HepG2 (cell line): ENCODE data around the gene PSMB9. TPM values are rescaled to one million over a fixed set of nuclear protein-coding genes. Genes with fewer than 3 reads are reported as not detected.

Experiments used
- ATAC-seq: fragments of 200-7000 bp; cut with Tn5 transposase; 3 replicates; pipeline ENCODE4 v1.9.1; 2020; ENCODE audit warnings: mild to moderate bottlenecking, moderate library complexity
- BruUV-seq: library from RNA; stranded (reverse); fragments of 400-500 nt; replicated peaks from 2 replicates; lab custom pipeline; 2021; lab: Mats Ljungman, UMichigan
- CTCF ChIA-PET: fragments of 300-600 bp; formaldehyde crosslinking; extraction: SDS; loops from one replicate; lab custom pipeline; 2021; ENCODE audit warnings: low total read pairs, inconsistent platforms, low intra/inter-chr PET ratio; lab: Yijun Ruan, JAX
- POLR2A ChIA-PET: fragments of 350-600 bp; sonication (Branson Sonifier 250); formaldehyde crosslinking; loops from one replicate; lab custom pipeline; 2020; ENCODE audit warnings: antibody characterized with exemption, inconsistent platforms; lab: Yijun Ruan, JAX
- DNase-seq: peaks from one replicate; pipeline ENCODE4 v3.0.0-alpha.2; 2015; ENCODE audit warnings: low spot score
- FAIRE-seq: peaks from 3 replicates; lab custom pipeline; 2011; peaks lifted over from hg19 to GRCh38; lab: Jason Lieb, UNC
- H2AFZ ChIP-seq: one replicate; pipeline ENCODE4 v1.6.1; 2011; ENCODE audit warnings: low read length, inconsistent platforms
- H3K27ac ChIP-seq: fragments of 300-600 bp; 3 replicates; pipeline ENCODE4 v1.8.0; 2011; ENCODE audit warnings: mixed run types, mild to moderate bottlenecking, mixed read lengths, low read length, inconsistent platforms; ENCODE audit not compliant: insufficient read depth; ENCODE audit errors: extremely low read length
- H3K27me3 ChIP-seq, 2 experiments: fragments of 200-600 bp in 1 of 2; 2 replicates in 1 of 2; 3 replicates in 1 of 2; pipeline versions ENCODE4 v1.6.0 to v1.8.0; 2011; ENCODE audit warnings: low read length in 2 of 2, mild to moderate bottlenecking in 2 of 2, moderate library complexity in 2 of 2, inconsistent platforms in 1 of 2; ENCODE audit not compliant: insufficient read depth in 2 of 2, control insufficient read depth in 1 of 2
- H3K36me3 ChIP-seq, 2 experiments: fragments of 200-600 bp in 1 of 2; replicated peaks in 1 of 2; 2 replicates in 1 of 2; 3 replicates in 1 of 2; pipeline versions ENCODE4 v1.5.1 to v1.8.0; 2011; ENCODE audit warnings: low read length in 2 of 2, inconsistent platforms in 1 of 2; ENCODE audit not compliant: insufficient read depth in 2 of 2, control insufficient read depth in 1 of 2
- H3K4me1 ChIP-seq: 2 replicates; pipeline ENCODE4 v1.5.1; 2012; ENCODE audit warnings: low read length, inconsistent platforms; ENCODE audit not compliant: insufficient read depth
- H3K4me2 ChIP-seq: 2 replicates; pipeline ENCODE4 v1.6.0; 2011; ENCODE audit warnings: low read depth, low read length, inconsistent platforms
- H3K4me3 ChIP-seq, 3 experiments: fragments of 200-600 bp in 1 of 3; sonication (generic), shearing (Covaris generic) in 1 of 3; replicated peaks in 1 of 3; 2 replicates each; pipeline ENCODE4 v1.5.1; 2011 to 2016; ENCODE audit warnings: low read length in 3 of 3, inconsistent platforms in 2 of 3, low read depth in 2 of 3, mild to moderate bottlenecking in 2 of 3, control low read depth in 1 of 3, mixed read lengths in 1 of 3; ENCODE audit not compliant: insufficient read depth in 1 of 3
- H3K79me2 ChIP-seq: one replicate; pipeline ENCODE4 v1.6.1; 2011; ENCODE audit warnings: low read length, inconsistent platforms; ENCODE audit not compliant: insufficient read depth
- H3K9ac ChIP-seq: 2 replicates; pipeline ENCODE4 v1.6.0; 2011; ENCODE audit warnings: mild to moderate bottlenecking, low read depth, low read length, inconsistent platforms; ENCODE audit not compliant: insufficient read depth
- H3K9me3 ChIP-seq: 2 replicates; pipeline ENCODE4 v1.5.1; 2012; ENCODE audit warnings: mild to moderate bottlenecking, low read length
- H4K20me1 ChIP-seq: 2 replicates; pipeline ENCODE4 v1.6.0; 2011; ENCODE audit warnings: inconsistent platforms, mild to moderate bottlenecking, low read length, moderate library complexity; ENCODE audit not compliant: insufficient read depth
- HDAC1 ChIP-seq: sonication (generic); formaldehyde crosslinking; IDR thresholded peaks from 2 replicates; pipeline ENCODE4 v1.5.1; 2020; ENCODE audit warnings: mild to moderate bottlenecking, missing genetic modification reagents
- HDAC6 ChIP-seq: fragments of 200-600 bp; sonication (generic); IDR thresholded peaks from 2 replicates; pipeline ENCODE4 v1.7.0; 2017; ENCODE audit warnings: mild to moderate bottlenecking, antibody characterized with exemption, low read length, low read depth
- TFDP2 ChIP-seq: sonication (generic); formaldehyde crosslinking; IDR thresholded peaks from 2 replicates; pipeline ENCODE4 v1.4.0; 2020; ENCODE audit warnings: missing genetic modification reagents
- ZMYM3 ChIP-seq: sonication (generic); formaldehyde crosslinking; IDR thresholded peaks from 2 replicates; pipeline ENCODE4 v1.5.1; 2020; ENCODE audit warnings: mild to moderate bottlenecking, missing genetic modification reagents
- WGBS: methylation state at CpG from one replicate; pipeline ENCODE4 v1.1.6; 2017; ENCODE audit warnings: low lambda C conversion rate; 5-methylcytosine and 5-hydroxymethylcytosine counted together
- in situ Hi-C: cut with HindIII; loops from 2 replicates; pipeline ENCODE4 v1.10.0; 2017; ENCODE audit warnings: low pct_unique_long_range_greater_than_20kb; ENCODE audit not compliant: extremely low pct_ligation_motif_present
- intact Hi-C: fragments of 100-400 bp; cut with micrococcal nuclease; formaldehyde crosslinking; loops from one replicate; pipeline ENCODE4 v1.10.0; 2022; ENCODE audit not compliant: unreplicated experiment
- polyA plus RNA-seq, 8 experiments: library from polyadenylated mRNA; depleted of rRNA in 3 of 8; stranded (reverse) in 7 of 8; unstranded in 1 of 8; fragments of >200 nt; fragmentation: Illumina TruSeq in 4 of 8; extraction: Trizol in 4 of 8; gene quantifications; 2 replicates each; pipeline versions ENCODE4 v1.2.1 to v1.2.3, GENCODE V29; 2011 to 2016; ENCODE audit warnings: low read depth in 4 of 8, missing spikeins in 1 of 8, mixed read lengths in 1 of 8; ENCODE audit not compliant: insufficient read depth in 1 of 8
- total RNA-seq, 5 experiments: library from RNA; depleted of rRNA; stranded (reverse); fragments of >200 nt; fragmentation: Illumina TruSeq; extraction: Trizol; gene quantifications; 2 replicates each; pipeline ENCODE4 v1.2.3, GENCODE V29; 2016; ENCODE audit warnings: low read depth in 1 of 5
- TF ChIP-seq, protein P1 (sequence below): sonication (generic); formaldehyde crosslinking; IDR thresholded peaks from 2 replicates; pipeline ENCODE4 v1.4.0; 2020; ENCODE audit warnings: low read depth, mild to moderate bottlenecking, missing genetic modification reagents

The PSMB9 gene
- total and polyA plus RNA-seq, 2 of the 13 experiments (the other 11 are each of a cell fraction or from before 2014, with no cell fraction given): 15.6 to 16.0 TPM

DNA sequence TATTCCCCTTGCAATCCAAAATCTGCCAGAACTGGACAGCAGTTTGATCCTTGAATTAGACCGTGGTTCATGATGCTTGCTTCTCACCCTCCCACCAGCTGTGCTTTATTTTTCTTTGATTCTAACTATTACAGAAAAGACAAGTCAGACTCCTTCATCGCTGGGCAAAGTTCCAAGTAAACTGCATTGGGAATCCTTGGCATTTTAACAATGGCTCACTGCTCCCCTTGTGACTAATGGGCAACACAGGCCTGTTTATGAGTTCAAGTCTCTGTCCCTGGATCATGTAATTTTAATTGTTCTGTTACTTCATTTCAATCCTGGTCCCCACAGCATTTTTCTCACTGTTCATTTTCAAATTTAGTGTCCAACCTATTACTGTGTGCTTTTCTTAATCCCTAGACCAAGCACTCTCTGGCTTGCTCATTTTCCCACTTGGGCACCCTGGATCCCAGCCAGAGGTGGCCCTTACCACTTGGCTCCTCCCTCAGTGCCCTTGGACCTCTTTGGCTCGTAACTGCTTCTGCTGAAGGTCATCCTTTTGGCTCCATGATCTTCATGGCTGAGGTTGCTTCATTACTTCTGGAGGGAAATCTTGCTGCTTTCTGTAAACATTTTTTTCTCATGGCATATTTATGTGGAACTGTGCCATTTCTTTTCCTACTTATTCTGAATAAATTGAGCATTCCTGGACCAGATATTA is 32.8 kb downstream of the PSMB9 start:
- WGBS: 2% methylated on average over 3 of the region's 3 CpGs
- in situ Hi-C loops: loop anchor here (5.0 kb wide), 1 partner anchor 60 kb away; no protein-coding TSS in a partner anchor
- no TSS peak for BruUV-seq

DNA sequence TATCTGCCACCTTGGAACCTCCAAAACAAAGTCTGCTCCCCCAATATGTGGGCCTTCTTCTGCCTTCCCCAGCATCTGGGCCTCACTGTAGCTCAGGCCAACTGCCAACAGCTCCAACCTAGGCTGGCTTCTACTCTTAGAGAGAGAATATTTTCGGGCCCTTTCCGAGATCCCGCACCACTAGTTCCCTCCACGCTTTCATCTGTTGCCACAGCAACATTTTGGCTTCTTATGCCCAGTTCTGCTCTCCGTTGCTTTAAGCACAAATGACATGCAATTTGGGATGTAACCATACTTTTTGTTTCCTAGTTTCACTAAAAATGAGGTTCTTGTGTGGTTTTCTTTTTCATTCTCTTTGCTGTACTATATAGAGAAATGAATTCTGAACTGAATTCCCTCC is 33.6 kb downstream of the PSMB9 start:
- Histone ChIP-seq H3K27ac (no peak overlapping the region), H3K27me3 (peaks cover 0 to 31% of the 10 kb centered on the region in 2 experiments; a peak in 2 of 5 replicates), H3K9me3 (no peaks in the 10 kb centered on the region), H3K9ac (no peak overlapping the region), H3K79me2 (no peaks in the 10 kb centered on the region)
- BruUV-seq: no TSS peak
- TF ChIP-seq TFDP2 (no peak), ZMYM3 (no peak), HDAC6 (no peak)
- TF ChIP-seq, all 625 proteins: peak for 0
- in situ Hi-C loops (loop anchor here (5.0 kb wide), 1 partner anchor 60 kb away; no protein-coding TSS in a partner anchor), intact Hi-C loops (loop anchor here (5.0 kb wide), 1 partner anchor 80 kb away; the partner anchor contains the start of gene BRD2)
- Histone ChIP-seq H2AFZ (no peak overlapping the region), H3K4me3 (no peak overlapping the region), H3K36me3 (no peaks in the 10 kb centered on the region), H3K4me1 (no peaks in the 10 kb centered on the region), H4K20me1 (no peaks in the 10 kb centered on the region), H3K4me2 (no peak overlapping the region)
- DNase-seq (no peak), FAIRE-seq (no peak), ATAC-seq (no peak)
- CTCF ChIA-PET: interaction anchor here (2.1 to 3.8 kb wide), 2 partner anchors 59 to 97 kb away, joined by 4 to 48 read pairs; no protein-coding TSS in a partner anchor
- WGBS: 8% methylated on average over 5 of the region's 5 CpGs
- POLR2A ChIA-PET: no interaction called here

More for the DNA sequence above, 32.8 kb downstream of the PSMB9 start:
- DNase-seq: no peak
- no peak overlapping the region for H3K27ac ChIP-seq
- no peaks in the 10 kb centered on the region for H3K4me1 ChIP-seq
- FAIRE-seq: no peak
- peaks cover 0 to 31% of the 10 kb centered on the region in 2 experiments; a peak in 2 of 5 replicates for H3K27me3 ChIP-seq
- ChIA-PET POLR2A (interaction anchor here (1.2 kb wide), 1 partner anchor 96 kb away, joined by 4 read pairs; no protein-coding TSS in a partner anchor), CTCF (interaction anchor here (0.9 to 3.8 kb wide), 4 partner anchors 11 to 98 kb away, joined by 3 to 48 read pairs (median 9); partner anchors contain the start of gene HLA-DMA)
- no peaks in the 10 kb centered on the region for H3K79me2 ChIP-seq
- H3K9me3 ChIP-seq: no peaks in the 10 kb centered on the region
- H3K4me3 ChIP-seq: no peak overlapping the region
- ATAC-seq: no peak
- intact Hi-C loops: loop anchor here (5.0 kb wide), 1 partner anchor 80 kb away; the partner anchor contains the start of gene BRD2
- H2AFZ ChIP-seq: no peak overlapping the region
- no peak overlapping the region for H3K9ac ChIP-seq
- no peak overlapping the region for H3K4me2 ChIP-seq
- no peak for TF ChIP-seq HDAC1 (CRISPR knock-in tag)
- TF ChIP-seq, protein P1, sequence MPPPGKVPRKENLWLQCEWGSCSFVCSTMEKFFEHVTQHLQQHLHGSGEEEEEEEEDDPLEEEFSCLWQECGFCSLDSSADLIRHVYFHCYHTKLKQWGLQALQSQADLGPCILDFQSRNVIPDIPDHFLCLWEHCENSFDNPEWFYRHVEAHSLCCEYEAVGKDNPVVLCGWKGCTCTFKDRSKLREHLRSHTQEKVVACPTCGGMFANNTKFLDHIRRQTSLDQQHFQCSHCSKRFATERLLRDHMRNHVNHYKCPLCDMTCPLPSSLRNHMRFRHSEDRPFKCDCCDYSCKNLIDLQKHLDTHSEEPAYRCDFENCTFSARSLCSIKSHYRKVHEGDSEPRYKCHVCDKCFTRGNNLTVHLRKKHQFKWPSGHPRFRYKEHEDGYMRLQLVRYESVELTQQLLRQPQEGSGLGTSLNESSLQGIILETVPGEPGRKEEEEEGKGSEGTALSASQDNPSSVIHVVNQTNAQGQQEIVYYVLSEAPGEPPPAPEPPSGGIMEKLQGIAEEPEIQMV (CRISPR knock-in tag): no peak
- no peaks in the 10 kb centered on the region for H3K36me3 ChIP-seq
- H4K20me1 ChIP-seq: no peaks in the 10 kb centered on the region
